Measurements from ENCODE around the gene FAM180A.

The FAM180A gene

DNA sequence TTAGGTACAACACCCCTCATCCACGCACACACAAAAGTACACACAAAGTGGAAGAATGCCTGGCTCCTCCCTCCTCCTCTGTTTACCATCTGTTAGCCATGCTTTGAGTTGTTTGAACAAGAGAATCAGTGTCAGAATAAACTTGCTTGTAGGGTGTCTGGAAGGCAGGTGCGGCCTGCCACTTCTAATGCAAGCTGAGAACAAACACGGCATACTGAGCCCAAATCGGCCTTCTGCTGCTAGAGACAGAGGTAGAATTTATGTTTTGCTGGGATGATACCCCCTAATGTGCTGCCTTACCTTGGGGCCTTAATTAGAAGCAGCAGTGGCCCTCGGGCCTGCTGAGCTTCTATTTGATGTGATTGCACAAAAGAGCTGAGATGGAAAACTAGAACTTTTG, 24.9 kb upstream of the FAM180A start:
- peak; percentile 58 for DNase-seq (ENCODE audit: extremely low read depth, low read depth)
- no peak overlapping the region for H3K4me3 ChIP-seq (replicated peaks; ENCODE audit: low read depth, low read length)
- TF ChIP-seq, protein P1, sequence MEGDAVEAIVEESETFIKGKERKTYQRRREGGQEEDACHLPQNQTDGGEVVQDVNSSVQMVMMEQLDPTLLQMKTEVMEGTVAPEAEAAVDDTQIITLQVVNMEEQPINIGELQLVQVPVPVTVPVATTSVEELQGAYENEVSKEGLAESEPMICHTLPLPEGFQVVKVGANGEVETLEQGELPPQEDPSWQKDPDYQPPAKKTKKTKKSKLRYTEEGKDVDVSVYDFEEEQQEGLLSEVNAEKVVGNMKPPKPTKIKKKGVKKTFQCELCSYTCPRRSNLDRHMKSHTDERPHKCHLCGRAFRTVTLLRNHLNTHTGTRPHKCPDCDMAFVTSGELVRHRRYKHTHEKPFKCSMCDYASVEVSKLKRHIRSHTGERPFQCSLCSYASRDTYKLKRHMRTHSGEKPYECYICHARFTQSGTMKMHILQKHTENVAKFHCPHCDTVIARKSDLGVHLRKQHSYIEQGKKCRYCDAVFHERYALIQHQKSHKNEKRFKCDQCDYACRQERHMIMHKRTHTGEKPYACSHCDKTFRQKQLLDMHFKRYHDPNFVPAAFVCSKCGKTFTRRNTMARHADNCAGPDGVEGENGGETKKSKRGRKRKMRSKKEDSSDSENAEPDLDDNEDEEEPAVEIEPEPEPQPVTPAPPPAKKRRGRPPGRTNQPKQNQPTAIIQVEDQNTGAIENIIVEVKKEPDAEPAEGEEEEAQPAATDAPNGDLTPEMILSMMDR (IDR thresholded peaks at IDR 0.05; ENCODE audit: low read depth, low read length, missing control alignments) = no peak

DNA sequence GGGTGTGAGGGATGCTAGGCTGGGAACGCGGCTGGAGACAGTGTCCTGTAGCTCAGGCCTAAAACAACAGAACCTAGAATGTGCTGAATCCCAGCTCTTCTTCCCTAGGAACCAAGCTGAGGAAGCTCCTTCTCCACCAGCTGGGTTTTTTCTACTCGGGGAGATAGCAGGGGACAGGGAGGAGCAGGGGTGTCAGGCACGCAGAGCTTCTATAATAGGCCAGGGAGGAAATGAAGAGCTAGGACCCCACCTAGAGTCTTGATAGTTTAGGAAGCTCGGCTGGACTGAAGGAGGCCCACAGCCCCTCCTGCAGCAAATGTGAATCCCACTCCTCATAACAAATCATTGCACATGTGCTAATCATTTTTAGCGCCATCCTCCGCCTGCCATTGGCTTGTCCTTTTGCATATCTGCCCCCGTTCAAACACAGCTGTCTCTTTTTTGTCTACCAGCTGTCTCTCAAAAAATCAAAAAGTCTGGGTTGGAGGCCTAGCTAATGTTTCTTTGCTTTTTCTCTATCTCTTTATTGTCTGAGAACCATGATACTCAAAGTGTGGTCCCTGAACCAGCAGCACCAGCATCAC, 24.1 kb upstream of the FAM180A start:
- DNase-seq (ENCODE audit: extremely low read depth, low read depth) = no peak
- TF ChIP-seq, protein P1 (IDR thresholded peaks at IDR 0.05; ENCODE audit: low read depth, low read length, missing control alignments) = no peak
- H3K4me3 ChIP-seq (replicated peaks; ENCODE audit: low read depth, low read length) = no peak overlapping the region

DNA sequence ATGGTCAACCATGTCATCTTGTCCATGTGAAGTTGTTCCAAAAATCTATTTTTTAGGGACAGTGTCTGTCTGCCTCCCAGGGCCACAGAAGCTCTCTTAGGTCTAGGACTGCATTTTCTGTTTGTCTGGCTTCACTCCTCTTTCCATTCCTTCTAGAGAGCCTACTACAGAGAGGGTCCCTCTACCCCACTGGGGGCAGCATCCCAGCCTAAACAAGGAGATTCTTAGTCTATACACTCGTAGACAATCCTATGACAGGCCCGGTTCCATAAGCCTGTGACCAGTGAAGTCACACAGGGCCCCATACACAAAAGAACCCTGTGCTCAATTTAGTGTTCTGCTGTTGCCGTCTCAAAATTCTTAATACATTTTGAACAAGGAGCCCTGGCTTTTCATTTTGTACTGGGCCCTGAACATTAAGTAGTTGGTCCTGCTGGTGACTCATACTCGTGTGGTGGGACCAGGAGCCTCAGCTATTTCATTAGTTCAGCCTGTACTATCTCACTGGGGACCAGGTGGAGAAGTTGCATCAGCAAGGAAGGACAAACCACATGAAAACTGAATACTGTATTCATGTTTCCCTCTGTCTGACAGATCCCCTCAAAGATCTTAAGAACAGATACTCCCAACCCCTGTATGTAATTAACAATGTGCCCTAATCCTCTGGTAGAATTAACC, 23.5 kb upstream of the FAM180A start:
- no peak for DNase-seq (ENCODE audit: extremely low read depth, low read depth)
- TF ChIP-seq, protein P1 (IDR thresholded peaks at IDR 0.05; ENCODE audit: low read depth, low read length, missing control alignments) = no peak

DNA sequence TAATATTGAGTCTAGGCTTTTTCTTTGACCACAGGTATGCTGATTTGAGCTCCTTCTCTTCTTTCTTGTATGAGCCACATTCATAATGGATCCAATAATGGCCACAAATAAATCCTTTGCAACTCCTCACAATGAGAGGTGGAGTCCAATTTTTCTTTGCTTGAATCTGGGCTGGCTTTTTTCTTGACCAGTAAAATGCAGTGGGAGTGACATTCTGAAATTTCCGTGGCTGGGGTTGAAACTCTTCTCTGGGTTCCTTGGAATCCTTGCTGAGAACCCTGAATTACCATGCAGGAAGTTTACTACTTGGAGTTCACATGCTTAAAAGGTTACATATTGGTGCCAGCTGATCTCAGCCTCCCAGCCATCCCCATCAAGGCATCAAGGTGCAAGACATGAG, 22.4 kb upstream of the FAM180A start:
- TF ChIP-seq, protein P1 (IDR thresholded peaks at IDR 0.05; ENCODE audit: low read depth, low read length, missing control alignments) = no peak
- no peak for DNase-seq (ENCODE audit: extremely low read depth, low read depth)
- H3K4me3 ChIP-seq (replicated peaks; ENCODE audit: low read depth, low read length) = no peak overlapping the region

More for the DNA sequence above, 23.5 kb upstream of the FAM180A start:
- no peak overlapping the region for H3K4me3 ChIP-seq (replicated peaks; ENCODE audit: low read depth, low read length)

DNA sequence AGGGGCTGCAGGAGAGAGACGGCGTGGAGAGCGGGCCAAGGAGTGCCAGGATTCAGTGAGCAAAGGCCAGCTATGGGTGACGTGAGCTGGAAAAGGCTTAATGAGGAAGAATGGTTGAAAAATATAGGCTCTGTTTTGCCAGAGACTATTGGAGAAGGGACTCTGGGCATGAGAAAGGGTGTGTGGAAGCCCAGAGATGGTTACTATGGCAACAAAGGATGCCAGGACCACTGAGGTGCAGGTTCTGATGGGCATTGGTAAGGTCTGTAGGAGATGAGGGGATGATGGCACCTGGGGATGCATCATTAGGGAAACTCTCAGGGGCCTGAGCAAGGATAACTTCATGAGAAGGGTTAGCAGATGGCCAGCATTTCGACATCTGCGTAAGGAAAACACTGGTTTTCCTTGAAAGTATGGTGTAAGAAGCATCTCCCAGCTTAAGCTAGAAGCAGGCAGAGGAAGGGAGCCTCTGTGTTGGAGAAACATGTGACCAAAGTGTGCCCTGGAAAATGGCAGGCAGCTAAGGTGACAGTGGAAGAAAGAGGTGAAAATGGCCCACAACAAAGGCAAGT, 21.6 kb upstream of the FAM180A start:
- H3K4me3 ChIP-seq (replicated peaks; ENCODE audit: low read depth, low read length) = no peak overlapping the region

DNA sequence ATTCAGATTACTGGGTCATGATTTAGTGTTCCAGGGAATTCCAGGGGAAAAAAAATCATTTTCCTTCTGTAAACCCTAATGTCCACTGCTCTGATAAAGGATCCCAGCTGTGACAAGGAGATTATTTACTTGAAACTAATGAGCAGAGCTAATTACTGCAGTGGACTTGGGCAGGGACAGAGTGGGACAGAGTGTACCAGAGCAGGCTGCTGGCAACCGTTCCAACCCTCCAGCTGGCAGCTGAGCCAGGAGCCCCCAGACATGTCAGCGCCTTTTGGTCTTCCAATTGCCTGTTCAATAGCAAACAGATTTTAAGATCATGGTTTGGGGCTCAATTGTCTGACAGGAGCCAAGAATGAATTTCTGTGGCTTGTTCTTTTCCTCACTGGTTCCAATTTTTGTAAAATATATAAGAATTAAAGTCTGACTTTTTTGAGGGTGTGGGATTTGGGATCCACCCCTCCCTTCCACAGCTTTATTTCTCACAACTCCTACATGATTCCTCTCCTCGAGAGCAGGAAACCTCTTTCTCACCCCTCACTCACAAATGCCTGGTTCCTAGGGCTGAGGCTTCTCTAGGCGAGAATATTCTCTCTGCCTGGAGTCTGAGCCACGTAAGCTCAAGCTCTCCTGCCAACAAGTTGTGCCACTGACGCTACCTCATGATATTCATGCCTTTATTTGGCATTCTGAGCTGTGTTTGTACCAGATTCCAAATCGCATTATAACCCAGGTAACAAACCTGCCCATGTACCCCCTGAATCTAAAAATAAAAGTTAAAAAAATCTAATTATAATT, 20.6 kb upstream of the FAM180A start:
- no peak for DNase-seq (ENCODE audit: extremely low read depth, low read depth)
- TF ChIP-seq, protein P1 (IDR thresholded peaks at IDR 0.05; ENCODE audit: low read depth, low read length, missing control alignments) = no peak

More for the DNA sequence above, 21.6 kb upstream of the FAM180A start:
- TF ChIP-seq, protein P1 (IDR thresholded peaks at IDR 0.05; ENCODE audit: low read depth, low read length, missing control alignments) = no peak
- no peak for DNase-seq (ENCODE audit: extremely low read depth, low read depth)

More for the DNA sequence above, 20.6 kb upstream of the FAM180A start:
- H3K4me3 ChIP-seq (replicated peaks; ENCODE audit: low read depth, low read length) = no peak overlapping the region

Measured in HFF-Myc (cell line).